OCI-LY1 (cell line): ENCODE measurements around the gene FERD3L.

Experiments used
- CTCF ChIP-seq: fragments of 200-600 bp; sonication (generic), shearing (Covaris generic); IDR thresholded peaks from 2 replicates; pipeline ENCODE4 v1.5.1; 2017; ENCODE audit warnings: mild to moderate bottlenecking, antibody characterized with exemption, low read length, moderate library complexity, mixed read lengths
- EZH2 ChIP-seq: fragments of 200-600 bp; sonication (generic), shearing (Covaris generic); IDR thresholded peaks from 2 replicates; pipeline ENCODE4 v1.8.0; 2017; ENCODE audit warnings: borderline replicate concordance, mixed run types, mild to moderate bottlenecking, antibody characterized with exemption, low read length, moderate library complexity, mixed read lengths

- TF ChIP-seq CTCF (no peak), EZH2 (no peak)
Observed at GRCh38 chr7:19128856-19129255, 16.4 kb downstream of the FERD3L start.
